Mesenteric fat pad (tissue), 1 donor: ENCODE results near the gene CLEC2L. TPM values are rescaled to one million over a fixed set of nuclear protein-coding genes. Genes with fewer than 3 reads are reported as not detected.

Experiments used
- DNase-seq: peaks from one replicate; pipeline ENCODE4 v3.0.0-alpha.2; 2020; ENCODE audit warnings: low spot score
- long read RNA-seq: library from polyadenylated mRNA; unstranded; transcript quantifications from one replicate; pipeline ENCODE4 v2.0.0, GENCODE V29; 2020
- total RNA-seq: library from RNA; stranded (reverse); fragmentation: NEBNext Ultra II Directional; extraction: Animal tissue kit (Norgen Biotek cat#: 25700); gene quantifications from one replicate; pipeline ENCODE4 v1.2.1, GENCODE V29; 2021
- donor health status: DM: yes; HTN: yes; CAD: no.

CLEC2L gene
- total RNA-seq, result not detected
- long read RNA-seq, result 0 reads

GRCh38 chr7:139523199-139523941 is at the start of gene CLEC2L:
Gene CLEC2L, plus strand, starts transcription at chr7:139523685. Its CDS starts 243 bp downstream, at chr7:139523928.
- no peak for DNase-seq

GRCh38 chr7:139476139-139476538 is 47.3 kb upstream of the CLEC2L start:
- no peak for DNase-seq

GRCh38 chr7:139476891-139477290 is 46.6 kb upstream of the CLEC2L start:
- no peak for DNase-seq

GRCh38 chr7:139479620-139480019 is 43.9 kb upstream of the CLEC2L start:
- no peak for DNase-seq

- DNase-seq, result no peak
Measured at GRCh38 chr7:139481364-139481763, 42.1 kb upstream of the CLEC2L start.

GRCh38 chr7:139482122-139482521 is 41.4 kb upstream of the CLEC2L start:
- no peak for DNase-seq

GRCh38 chr7:139482662-139483466 is 40.6 kb upstream of the CLEC2L start:
- no peak for DNase-seq

GRCh38 chr7:139487366-139488080 is 36.0 kb upstream of the CLEC2L start:
- DNase-seq, result no peak

GRCh38 chr7:139488810-139489209 is 34.7 kb upstream of the CLEC2L start:
- no peak for DNase-seq

- no peak for DNase-seq
Measured at GRCh38 chr7:139490130-139490529, 33.4 kb upstream of the CLEC2L start.

GRCh38 chr7:139492293-139492692 is 31.2 kb upstream of the CLEC2L start:
- DNase-seq, result no peak

GRCh38 chr7:139494835-139495579 is 28.5 kb upstream of the CLEC2L start:
- DNase-seq, result no peak

GRCh38 chr7:139495580-139496125 is 27.8 kb upstream of the CLEC2L start:
- no peak for DNase-seq

- DNase-seq, result no peak
Measured at GRCh38 chr7:139496528-139496927, 27.0 kb upstream of the CLEC2L start.

GRCh38 chr7:139500770-139501138 is 22.7 kb upstream of the CLEC2L start:
- no peak for DNase-seq

- DNase-seq, result no peak
Measured at GRCh38 chr7:139502226-139502625, 21.3 kb upstream of the CLEC2L start.

GRCh38 chr7:139505563-139505962 is 17.9 kb upstream of the CLEC2L start:
- no peak for DNase-seq

- DNase-seq, result no peak
Measured at GRCh38 chr7:139509535-139509934, 13.9 kb upstream of the CLEC2L start.

GRCh38 chr7:139511315-139511714 is 12.2 kb upstream of the CLEC2L start:
- DNase-seq, result no peak

- no peak for DNase-seq
Measured at GRCh38 chr7:139515266-139515665, 8.2 kb upstream of the CLEC2L start.

GRCh38 chr7:139521439-139521838 is 2.0 kb upstream of the CLEC2L start:
- no peak for DNase-seq
